Measurements from ENCODE around the gene GALNT17.
"Not testable (repeated sequence)": the region's sequence is repeated elsewhere in the genome, so short reads cannot be mapped to it uniquely, and the experiment has no call there.

Gene GALNT17

GRCh38 chr7:71236230-71237105 is 104.5 kb downstream of the GALNT17 start:
- no peak for DNase-seq (ENCODE audit: low read depth)

DNA sequence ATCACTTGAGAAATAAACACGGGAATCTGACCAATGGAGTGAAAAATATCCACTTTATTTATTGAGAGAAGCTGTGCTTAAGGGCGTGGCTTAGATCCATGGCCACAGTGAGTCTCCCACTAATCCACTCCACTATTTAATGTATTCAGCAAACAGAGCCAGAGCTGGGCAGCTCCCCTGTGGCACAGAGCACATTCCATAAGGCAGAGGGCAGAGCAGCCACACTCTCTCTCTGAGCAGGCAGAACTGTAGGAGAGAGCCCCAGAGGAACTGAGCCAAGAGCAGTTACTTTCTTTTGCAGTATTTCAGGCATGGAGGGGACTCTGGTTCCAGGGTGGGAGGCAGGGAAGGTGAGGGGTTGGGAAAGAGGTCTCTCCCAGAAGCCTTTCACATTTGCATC is 106.0 kb downstream of the GALNT17 start:
- DNase-seq (ENCODE audit: low read depth): no peak

DNA sequence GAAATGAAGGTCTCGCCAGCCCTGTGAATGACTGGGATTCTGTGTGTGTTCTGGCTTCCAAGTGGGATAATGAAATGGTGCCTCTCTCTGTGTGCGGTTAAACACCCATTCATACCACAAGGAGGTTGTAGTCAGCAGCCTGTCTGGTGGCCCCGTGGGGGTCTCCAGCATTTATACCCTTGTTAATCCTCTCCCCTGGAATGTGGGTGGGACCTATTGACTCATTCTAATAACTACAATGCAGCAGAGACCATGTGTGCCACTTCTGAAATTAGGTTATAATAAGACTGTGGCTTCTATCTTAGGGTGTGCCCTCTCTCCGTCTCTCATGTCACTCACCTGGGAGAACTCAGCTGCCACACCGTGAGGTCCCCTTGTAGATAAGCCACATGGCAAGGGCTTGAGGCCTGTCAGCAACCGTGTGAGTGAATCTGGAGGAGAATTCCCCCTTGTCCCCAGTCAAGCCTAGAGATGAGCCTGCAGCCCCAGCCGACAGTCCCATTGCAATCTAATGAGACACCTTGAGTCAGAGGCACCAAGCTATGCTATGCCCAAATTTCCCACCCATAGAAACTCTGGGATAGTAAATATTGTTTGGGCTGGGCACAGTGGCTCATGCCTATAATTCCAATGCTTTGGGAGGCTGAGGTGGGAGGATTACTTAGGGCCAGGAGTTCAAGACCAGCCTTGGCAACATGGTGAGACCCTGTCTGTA is 106.8 kb downstream of the GALNT17 start:
- no peak for DNase-seq (ENCODE audit: low read depth)

DNA sequence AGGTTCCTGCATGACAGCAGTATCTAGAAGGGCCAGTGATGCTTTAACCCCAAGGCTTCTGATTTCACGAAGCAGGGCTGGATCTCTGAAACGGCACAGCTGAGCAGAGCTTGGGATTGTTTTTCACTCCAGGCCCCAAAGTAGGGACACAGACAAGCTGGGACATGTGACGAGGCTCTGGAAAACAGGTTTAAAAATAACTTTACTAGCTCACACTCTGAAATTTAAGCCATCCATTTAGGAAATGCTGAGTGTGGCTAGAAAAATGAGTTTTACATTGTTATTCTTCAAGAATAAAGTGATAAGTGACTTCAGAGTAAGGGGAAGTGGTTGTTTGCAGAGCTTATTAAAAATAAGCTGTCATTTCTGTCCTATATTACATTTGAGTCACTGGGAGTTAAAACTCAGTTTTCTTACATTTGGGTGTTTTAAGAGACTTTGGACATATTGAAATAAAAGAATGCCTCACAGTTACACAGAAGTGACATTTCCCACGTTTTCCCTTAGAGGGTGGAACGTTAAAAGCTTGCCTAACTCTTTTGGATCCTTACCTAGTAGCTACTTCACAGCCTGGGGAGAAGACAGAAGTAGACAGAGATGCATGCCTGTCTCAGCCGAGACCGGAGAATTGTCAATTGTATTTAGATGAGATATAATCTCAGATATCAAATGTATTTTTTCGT is 107.8 kb downstream of the GALNT17 start:
- DNase-seq (ENCODE audit: low read depth): no peak

- DNase-seq (ENCODE audit: low read depth): no peak
Measured at GRCh38 chr7:71243736-71244410, 111.9 kb downstream of the GALNT17 start.

DNA sequence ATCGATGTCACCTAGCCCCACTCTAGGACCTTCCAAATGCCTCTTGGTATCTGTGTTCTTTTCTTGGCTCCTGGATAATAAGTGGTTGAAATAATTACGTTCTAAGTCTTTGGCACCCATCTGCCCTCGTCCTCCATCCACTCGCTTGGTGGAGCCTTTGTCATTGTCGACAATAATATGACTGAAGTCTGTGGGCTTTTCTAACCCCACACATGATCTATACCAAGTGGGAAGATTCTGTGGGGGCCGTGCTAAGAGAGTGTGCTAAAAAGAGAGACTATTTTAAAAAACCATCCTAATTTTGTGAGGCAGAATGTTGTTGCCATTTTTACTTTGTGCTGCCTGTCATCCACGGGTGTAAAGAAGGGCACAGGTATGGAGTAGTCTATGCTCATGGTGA is 113.1 kb downstream of the GALNT17 start:
- DNase-seq (ENCODE audit: low read depth): no peak

- no peak for DNase-seq (ENCODE audit: low read depth)
Measured at GRCh38 chr7:71251706-71252105, 119.8 kb downstream of the GALNT17 start.

DNA sequence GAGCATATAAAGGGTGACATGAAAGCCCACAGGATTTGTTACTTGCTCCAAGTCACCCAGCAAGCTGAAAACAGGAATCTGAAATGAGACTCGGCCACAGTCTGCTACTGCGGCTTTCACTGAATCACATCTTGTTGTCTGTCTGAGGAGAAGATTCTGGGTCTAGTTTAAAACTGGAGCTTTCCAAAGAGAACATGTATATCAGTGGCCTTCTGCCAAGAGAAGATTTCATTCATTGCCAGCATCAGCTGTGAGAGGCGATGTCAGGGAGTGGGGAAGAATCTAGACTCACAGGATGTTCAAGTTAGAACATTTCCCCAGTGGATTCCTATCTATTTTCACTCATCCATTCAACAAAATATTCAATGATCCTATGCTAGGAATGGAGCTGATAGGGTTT is 122.8 kb downstream of the GALNT17 start:
- DNase-seq (ENCODE audit: low read depth): no peak

DNA sequence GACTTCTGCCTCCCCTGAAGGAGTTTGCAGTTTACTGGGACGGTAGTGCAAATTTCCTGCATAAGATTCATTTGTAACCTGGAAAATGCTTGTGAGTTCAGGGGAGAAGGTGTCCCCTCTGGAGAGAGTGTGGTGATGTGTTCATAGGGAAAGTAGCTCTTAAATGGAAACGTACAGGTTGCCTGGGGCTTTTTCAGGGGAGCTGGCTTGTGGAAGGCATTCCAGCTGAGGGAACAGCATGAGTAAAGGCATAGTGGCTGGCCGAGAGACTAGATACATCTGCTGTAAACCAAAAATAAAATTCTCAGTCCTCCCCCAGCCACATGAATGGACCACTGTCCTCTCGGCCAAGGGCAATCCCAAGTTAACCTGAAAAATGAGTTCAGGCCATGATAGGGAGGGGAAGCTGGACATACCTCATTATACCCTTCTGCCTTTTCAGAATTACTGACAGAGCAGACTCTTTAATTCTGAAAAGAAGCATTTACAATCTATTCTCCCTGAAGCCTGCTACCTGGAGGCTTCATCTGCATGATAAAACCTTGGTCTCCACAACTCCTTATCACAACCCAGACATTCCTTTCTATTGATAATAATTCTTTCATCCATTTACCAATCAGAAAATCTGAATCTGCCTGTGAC is 123.7 kb downstream of the GALNT17 start:
- no peak for DNase-seq (ENCODE audit: low read depth)

DNA sequence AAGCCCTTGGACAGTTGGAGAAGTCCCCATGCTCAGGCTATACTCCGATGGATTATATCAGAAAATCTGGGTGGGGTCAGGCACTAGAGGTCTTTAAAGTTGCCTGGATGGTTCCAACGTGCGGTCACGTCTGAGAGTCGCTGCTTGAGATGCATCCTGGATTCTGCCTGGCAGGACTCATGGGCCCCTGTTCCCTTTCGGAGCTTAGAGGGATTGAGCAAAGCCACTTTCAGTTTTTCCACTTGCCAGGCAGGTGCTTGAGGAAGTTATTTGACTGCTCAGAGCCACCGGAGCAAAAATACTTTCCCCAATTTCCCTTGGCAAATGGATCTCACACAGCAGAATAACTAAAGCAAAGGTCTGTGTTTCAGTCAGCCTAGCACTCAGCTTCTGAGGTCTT is 129.1 kb downstream of the GALNT17 start:
- DNase-seq (ENCODE audit: low read depth): no peak

GRCh38 chr7:71262834-71263233 is 130.9 kb downstream of the GALNT17 start:
- DNase-seq (ENCODE audit: low read depth): not testable (repeated sequence)

GRCh38 chr7:71264005-71264404 is 132.1 kb downstream of the GALNT17 start:
- DNase-seq (ENCODE audit: low read depth): no peak

- DNase-seq (ENCODE audit: low read depth): no peak
Measured at GRCh38 chr7:71266912-71267311, 135.0 kb downstream of the GALNT17 start.

DNA sequence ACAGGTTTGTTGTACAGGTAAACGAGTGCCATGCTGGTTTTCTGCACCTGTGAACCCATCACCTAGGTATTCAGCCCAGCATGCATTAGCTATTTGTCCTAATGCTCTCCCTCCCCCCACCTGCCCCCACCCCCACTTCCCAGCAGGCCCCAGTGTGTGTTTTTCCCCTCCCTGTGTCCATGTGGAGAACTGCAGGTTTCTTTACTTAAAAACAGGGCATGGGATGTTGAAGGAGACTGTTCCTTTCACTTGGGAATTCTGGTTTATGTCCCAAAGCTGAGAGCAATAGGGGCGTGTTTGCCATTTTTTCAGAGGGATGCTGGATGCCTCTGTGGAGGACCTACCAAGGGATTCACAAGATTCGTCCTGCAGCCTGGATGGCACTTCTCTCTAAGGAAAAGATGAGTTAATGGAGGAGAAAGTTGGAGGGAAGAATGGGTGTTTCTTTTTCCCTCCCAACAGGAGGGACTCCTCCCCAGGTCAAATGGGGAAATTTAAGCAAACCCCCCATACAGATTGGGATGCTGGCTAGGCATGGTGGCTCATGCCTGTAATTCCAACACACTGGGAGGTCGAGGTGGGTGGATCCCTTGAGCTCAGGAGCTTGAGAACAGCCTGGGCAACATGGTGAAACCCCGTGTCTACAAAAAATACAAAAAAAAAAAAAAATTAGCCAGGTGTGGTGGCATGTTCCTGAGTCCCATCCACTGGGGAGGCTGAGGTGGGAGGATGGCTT is 136.0 kb downstream of the GALNT17 start:
- DNase-seq (ENCODE audit: low read depth): no peak

- DNase-seq (ENCODE audit: low read depth): no peak
Measured at GRCh38 chr7:71270558-71270957, 138.6 kb downstream of the GALNT17 start.

DNA sequence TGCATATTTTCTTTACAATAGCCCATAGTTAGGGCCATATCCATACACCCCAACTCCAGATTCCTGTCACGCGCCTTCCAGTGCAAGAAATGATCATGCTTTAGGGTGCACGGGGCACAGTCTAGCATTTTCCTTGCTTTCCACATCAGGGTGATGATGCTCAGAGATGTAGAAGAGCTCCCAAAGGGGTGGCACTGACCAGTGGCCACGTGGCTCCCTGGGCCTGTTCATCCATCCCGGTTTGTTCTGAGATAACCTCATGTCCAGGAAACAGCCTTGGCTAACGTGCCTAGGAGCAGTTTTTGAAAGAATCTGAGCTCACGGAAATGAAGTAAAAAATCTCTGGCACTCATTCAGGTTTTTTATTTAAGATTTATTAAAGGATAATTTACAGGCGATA is 139.3 kb downstream of the GALNT17 start:
- DNase-seq (ENCODE audit: low read depth): no peak

GRCh38 chr7:71272509-71273490 is 140.9 kb downstream of the GALNT17 start:
- DNase-seq (ENCODE audit: low read depth): no peak

GRCh38 chr7:71278257-71278656 is 146.3 kb downstream of the GALNT17 start:
- no peak for DNase-seq (ENCODE audit: low read depth)

DNA sequence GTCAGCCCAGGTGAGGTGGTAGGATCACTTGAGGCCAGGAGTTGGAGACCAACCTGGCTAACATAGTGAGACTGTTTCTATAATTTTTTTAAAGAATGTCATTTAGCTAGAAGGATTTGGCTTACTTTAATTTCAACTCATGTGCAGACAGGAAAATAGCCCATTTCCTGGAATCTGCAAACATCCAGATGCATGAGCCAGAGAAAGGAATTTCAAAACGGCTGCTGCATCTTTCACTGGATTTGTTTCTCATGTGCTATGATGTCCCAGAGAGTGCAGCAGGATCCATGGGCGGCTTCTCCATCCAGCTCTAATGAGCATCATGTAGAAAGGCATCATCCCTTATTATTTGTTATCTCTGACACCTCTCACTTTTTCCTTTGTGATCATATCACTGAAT is 149.3 kb downstream of the GALNT17 start:
- DNase-seq (ENCODE audit: low read depth): no peak

GRCh38 chr7:71283802-71284201 is 151.9 kb downstream of the GALNT17 start:
- no peak for DNase-seq (ENCODE audit: low read depth)

All from stromal cell of bone marrow (primary cell).